Choroid plexus epithelial cell (primary cell): ENCODE data around the gene ZNF552.
"Not testable (repeated sequence)": the region's sequence is repeated elsewhere in the genome, so short reads cannot be mapped to it uniquely, and the experiment has no call there.

Experiments
- DNase-seq: peaks from one replicate; pipeline ENCODE4 v3.0.0-alpha.2; 2010; ENCODE audit warnings: low read depth
- H3K4me3 ChIP-seq: 2 replicates; pipeline ENCODE4 v1.5.1; 2011; ENCODE audit warnings: low read depth, mild to moderate bottlenecking, control low read depth, low read length, moderate library complexity
- CTCF ChIP-seq: conservative IDR thresholded peaks from 2 replicates; pipeline ENCODE4 v1.5.1; 2011; ENCODE audit warnings: low read depth, mild to moderate bottlenecking, control low read depth, inconsistent platforms, low read length, moderate library complexity

The ZNF552 gene

GRCh38 chr19:57830071-57830602 is 15.4 kb upstream of the ZNF552 start, which contains the start of gene ZNF587B:
Gene ZNF587B, plus strand, starts transcription at chr19:57830299. Its CDS starts 230 bp downstream, at chr19:57830529.
- TF ChIP-seq CTCF, result peak; percentile 53
- peak; percentile 84 for DNase-seq
- H3K4me3 ChIP-seq, result peak within 1 kb of the TSS; percentile 79

DNA sequence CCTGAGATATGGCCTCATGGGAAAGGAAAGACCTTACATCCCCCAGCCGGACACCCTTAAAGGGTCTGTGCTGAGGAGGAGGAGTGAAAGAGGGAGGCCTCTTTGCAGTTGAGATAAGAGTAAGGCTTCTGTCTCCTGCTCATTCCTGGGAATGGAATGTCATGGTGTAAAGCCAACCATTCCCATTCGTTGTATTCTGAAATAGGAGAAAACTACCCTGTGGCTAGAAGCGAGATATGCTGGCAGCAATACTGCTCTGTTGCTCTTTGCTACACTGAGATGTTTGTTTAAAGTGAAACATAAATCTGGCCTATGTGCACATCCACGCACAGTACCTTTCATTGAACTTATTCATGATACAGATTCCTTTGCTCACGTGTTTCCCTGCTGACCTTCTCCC is 14.6 kb upstream of the ZNF552 start:
- no peak overlapping the region for H3K4me3 ChIP-seq
- no peak for TF ChIP-seq CTCF
- peak; percentile 44 for DNase-seq

DNA sequence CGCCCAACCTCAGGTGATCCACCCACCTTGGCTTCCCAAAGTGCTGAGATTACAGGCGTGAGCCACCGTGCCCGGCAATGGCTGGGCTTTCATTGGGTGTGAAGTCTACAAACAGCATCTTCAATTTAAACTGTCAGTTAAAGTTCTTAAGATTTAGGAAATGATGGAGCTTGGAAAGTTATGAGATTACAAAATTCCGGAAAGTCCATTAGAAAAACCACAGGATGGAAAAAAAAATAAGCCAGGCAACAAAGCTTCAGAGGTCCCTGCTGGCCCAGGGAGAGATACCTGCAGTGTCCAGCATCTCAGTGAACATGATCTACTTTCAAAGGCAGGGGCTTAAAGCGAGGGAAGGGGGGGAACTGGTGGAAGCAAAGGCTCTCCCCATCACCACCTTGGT is 10.8 kb upstream of the ZNF552 start:
- TF ChIP-seq CTCF, result no peak
- peak; percentile 16 for DNase-seq
- H3K4me3 ChIP-seq, result no peak overlapping the region

DNA sequence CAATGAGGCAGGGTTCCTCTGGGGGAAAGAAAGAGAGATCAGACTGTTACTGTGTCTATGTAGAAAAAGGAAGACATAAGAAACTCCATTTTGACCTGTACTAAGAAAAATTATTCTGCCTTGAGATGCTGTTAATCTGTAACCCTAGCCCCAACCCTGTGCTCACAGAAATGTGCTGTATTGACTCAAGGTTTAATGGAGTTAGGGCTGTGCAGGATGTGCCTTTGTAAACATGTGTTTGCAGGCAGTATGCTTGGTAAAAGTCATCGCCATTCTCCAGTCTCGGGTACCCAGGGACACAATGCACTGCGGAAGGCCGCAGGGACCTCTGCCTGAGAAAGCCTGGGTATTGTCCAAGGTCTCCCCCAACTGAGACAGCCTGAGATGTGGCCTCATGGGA is 8.9 kb upstream of the ZNF552 start:
- not testable (repeated sequence) for H3K4me3 ChIP-seq, DNase-seq

DNA sequence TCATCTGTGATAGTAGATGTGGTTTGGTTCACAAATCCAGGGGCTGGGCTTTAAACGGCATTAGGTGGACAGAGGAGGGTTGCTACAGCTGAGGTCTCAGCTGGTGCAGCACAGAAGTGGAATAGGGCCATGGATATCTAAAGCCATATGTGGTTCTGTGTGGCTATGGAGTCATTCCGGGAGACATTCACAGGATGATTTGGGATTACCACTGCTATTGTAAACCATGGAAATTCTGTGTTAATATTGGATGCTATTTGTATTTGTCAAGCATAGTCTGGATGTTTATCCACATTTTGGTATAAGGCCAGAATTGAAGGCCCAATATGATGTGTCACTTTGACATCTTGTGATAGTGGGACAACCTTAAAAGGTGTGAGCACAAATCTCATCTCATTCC is 8.4 kb upstream of the ZNF552 start:
- DNase-seq, H3K4me3 ChIP-seq: not testable (repeated sequence)

DNA sequence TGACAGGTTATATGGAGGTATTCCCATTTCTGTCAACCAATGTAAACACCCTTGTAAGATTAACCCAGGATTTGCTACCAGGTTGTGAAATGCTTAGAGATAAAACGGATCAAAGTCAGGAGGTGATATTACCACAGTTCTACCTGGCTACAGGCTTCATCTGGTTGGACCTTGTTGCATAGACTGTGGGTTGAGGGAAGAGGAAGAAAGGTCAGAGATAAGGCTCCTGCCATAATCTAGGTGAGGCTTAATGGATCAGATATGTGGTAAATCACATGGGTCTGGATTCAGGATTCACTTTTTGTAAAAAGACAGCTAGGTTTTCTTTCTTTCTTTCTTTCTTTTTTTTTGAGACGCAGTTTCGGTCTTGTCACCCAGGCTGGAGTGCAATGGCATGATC is 6.8 kb upstream of the ZNF552 start:
- DNase-seq, H3K4me3 ChIP-seq: not testable (repeated sequence)

DNA sequence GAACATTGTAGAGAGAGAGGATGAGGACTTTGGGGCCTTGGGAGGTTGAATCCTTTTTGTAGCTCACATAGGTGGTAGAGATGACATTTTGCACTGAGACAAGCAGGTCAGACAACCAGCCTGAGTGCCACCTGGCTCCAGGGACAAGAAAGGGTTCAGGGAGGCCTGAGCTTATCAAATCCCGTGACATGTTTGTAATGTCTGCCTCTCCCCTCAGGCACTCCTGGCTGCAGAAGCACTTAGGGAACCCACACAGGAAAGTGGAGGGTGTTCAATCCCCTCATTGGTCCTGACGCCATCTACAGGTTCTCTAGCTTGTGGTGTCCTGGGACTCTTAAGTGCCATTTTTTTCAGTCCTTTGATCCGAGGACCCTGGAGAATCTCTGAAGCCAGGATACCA is 6.4 kb upstream of the ZNF552 start:
- DNase-seq, H3K4me3 ChIP-seq: not testable (repeated sequence)

GRCh38 chr19:57820599-57820998 is 5.9 kb upstream of the ZNF552 start:
- no peak for DNase-seq
- peak overlapping the region; percentile 77 for H3K4me3 ChIP-seq

DNA sequence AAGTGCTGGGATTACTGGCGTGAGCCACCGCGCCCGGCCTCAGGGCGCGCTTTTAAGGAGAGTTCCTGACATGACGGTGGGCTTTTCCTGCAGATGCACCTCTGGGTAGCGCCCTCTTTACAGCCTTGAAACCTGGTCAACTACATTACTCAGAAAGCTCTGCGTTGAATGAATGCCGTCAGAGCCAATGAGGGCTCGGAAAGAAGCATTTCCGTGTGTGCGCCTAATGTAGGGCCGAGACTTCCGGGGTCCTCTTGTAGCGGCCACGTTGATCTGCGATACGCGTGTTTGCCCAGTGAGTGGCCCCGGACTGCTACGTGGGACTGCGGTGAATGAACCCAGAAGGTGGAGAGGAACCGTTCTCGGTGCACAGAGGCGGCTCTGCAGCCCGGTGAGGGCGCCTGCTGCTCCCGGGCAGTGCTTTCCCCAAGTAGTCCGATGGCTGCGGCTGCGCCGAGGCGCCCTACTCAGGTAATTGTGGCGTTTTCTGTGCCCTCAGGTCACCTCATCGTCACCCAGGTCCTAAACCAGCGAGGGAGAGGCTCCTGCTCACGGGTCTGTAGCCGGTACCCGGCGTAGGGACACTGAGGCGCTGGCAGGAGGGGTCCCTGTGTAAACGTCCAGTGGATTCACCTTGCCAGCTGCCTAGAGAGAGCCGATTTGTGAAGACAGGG is 4.9 kb upstream of the ZNF552 start:
- DNase-seq, result peak; percentile 96
- H3K4me3 ChIP-seq, result peak overlapping the region; percentile 77
- TF ChIP-seq CTCF, result peak; percentile 19

More at GRCh38 chr19:57820599-57820998, 5.9 kb upstream of the ZNF552 start:
- TF ChIP-seq CTCF, result no peak
